RWPE1 (cell line): ENCODE results near the gene CTSC.

ENCODE experiments used
- CTCF ChIA-PET: fragments of 350-600 bp; sonication (Branson Sonifier 250); formaldehyde crosslinking; extraction: SDS; loops from one replicate; lab custom pipeline; 2021; lab: Yijun Ruan, JAX
- POLR2A ChIA-PET: fragments of 400-600 bp; formaldehyde crosslinking; extraction: SDS; loops from one replicate; lab custom pipeline; 2020; ENCODE audit warnings: antibody characterized with exemption; ENCODE audit not compliant: low non-redundant PET; lab: Yijun Ruan, JAX
- DNase-seq: peaks from one replicate; pipeline ENCODE4 v3.0.0; 2012; ENCODE audit warnings: low spot score
- H3K27ac ChIP-seq: fragments of 450-650 bp; 2 replicates; pipeline ENCODE4 v1.5.1; 2017
- CTCF ChIP-seq: fragments of 450-650 bp; conservative IDR thresholded peaks from 2 replicates; pipeline ENCODE4 v1.5.1; 2017; ENCODE audit warnings: low read depth, mild to moderate bottlenecking

CTSC gene

DNA sequence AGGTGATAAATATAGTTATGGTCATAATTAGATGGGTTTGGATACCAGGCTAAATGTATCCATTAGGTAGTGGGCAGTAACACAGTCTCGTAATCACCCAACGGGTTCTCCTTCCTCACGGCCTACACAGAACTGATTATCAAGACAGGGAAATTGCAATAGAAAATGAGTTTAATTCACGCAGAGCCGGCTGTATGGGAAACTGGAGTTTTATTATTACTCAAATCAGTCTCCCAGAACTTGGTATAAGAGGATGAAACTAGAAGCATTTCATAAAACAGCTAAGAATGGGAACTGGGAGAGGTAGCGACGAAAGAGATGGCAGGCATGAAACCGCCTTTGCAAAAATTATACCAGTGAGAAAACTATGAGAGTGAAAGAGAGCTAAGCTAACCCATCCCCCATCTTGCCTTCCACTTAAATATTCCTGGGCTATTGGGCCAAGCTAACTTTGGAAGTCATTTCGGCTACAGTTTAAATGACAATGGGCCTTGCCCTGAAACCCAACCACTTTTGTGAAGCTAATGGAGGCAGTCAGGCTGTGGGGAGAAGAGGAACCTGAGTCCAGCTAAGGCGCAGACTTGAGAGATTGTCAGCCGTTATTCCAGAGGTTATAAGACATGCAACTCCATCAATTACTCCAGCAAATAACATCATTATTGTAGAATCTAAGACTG, 29.6 kb downstream of the CTSC start:
- TF ChIP-seq CTCF, result no peak
- POLR2A ChIA-PET, result no interaction called here
- DNase-seq, result no peak
- CTCF ChIA-PET, result interaction anchor here (0.6 kb wide), 1 partner anchor 126 kb away, joined by 3 read pairs; no protein-coding TSS in a partner anchor
- H3K27ac ChIP-seq, result no peak overlapping the region

- CTCF ChIA-PET, result no interaction called here
Measured at GRCh38 chr11:88306785-88307184, 30.8 kb downstream of the CTSC start.

DNA sequence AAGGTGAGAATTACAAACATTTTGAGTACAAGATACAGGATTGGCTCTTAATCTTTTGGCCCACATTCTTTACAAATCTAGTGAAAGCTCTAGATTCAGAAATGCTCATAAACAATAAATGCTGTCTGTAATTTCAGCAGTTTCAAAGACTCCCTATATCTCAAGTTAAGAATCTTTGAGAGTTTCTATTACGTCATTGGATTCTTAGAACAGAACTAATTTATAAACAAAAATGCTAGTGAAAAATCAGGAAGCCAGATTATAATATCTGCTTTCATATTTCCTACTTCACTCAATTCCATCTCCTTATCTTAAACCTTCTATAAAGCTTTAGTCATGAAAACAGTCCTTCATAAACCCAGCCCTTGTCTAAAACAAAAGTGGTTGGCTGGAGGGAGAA, 32.1 kb downstream of the CTSC start:
- no peak for TF ChIP-seq CTCF
- POLR2A ChIA-PET, result no interaction called here
- CTCF ChIA-PET, result interaction anchor here (0.5 kb wide), 1 partner anchor 37 kb away, joined by 6 read pairs; no protein-coding TSS in a partner anchor
- DNase-seq, result no peak
- H3K27ac ChIP-seq, result no peak overlapping the region

More at GRCh38 chr11:88306785-88307184, 30.8 kb downstream of the CTSC start:
- no peak for TF ChIP-seq CTCF
- POLR2A ChIA-PET, result no interaction called here
- peak overlapping the region; percentile 8; the same call in 1 of the 2 replicates for H3K27ac ChIP-seq
- no peak for DNase-seq

DNA sequence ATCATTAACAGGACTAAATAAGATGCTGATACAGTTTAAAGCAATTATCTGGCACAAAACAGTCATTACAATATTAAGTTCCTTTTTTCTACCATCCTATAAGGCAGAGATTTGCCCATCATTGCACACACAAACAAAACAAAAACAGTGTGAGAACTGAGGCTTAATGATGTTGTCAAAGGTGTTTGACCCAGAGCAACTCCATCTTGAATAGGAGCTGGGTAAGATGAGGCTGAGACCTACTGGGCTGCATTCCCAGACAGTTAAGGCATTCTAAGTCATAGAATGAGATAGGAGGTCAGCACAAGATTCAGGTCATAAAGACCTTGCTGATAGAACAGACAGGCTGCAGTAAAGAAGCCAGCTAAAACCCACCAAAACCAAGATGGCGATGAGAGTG, 33.2 kb downstream of the CTSC start:
- TF ChIP-seq CTCF, result no peak
- no peak overlapping the region for H3K27ac ChIP-seq
- ChIA-PET POLR2A (no interaction called here), CTCF (no interaction called here)
- no peak for DNase-seq

GRCh38 chr11:88303037-88303436, 34.5 kb downstream of the CTSC start:
- CTCF ChIA-PET, result interaction anchor here (1.0 kb wide), 1 partner anchor 241 kb away, joined by 3 read pairs; no protein-coding TSS in a partner anchor
- POLR2A ChIA-PET, result no interaction called here
- H3K27ac ChIP-seq, result no peak overlapping the region
- DNase-seq, result no peak
- no peak for TF ChIP-seq CTCF

DNA sequence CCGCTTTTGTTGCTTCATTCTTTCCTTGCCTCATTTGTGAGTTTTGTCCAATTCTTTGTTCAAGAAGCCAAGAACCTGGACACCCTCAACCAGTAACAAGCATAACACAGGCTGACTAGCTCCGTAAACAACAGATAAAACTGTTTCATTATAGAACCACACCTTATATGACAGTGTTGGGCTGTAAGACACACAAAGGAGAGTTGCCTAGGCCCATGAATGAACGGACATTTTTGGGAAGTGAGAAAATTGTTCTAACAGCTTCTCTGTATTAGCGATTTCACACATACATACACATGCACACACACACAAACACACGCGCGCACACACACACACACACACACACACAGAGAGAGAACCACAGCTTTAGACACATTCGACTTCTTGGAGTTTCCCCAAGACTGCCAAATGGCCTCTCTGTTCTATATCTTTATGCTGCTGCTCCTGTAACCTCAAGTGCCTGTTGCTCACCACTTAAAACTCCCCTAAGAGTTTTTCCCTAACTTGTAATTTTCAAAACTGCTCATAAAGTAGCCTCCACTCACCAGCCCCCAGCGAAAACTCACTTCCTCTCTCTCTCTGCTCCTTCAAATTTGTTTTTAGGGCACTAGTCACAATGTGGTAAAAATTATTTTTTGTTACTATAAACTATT, 35.9 kb downstream of the CTSC start:
- TF ChIP-seq CTCF, result no peak
- POLR2A ChIA-PET, result no interaction called here
- no peak for DNase-seq
- CTCF ChIA-PET, result no interaction called here
- H3K27ac ChIP-seq, result no peak overlapping the region
